CD4-positive, alpha-beta T cell treated with Interleukin-1 beta for 1 hour (primary cell): ENCODE results near the gene ZMIZ1.

ENCODE experiments used
- DNase-seq, 2 donors: peaks; one replicate each; pipeline ENCODE4 v3.0.0-alpha.2; 2020 to 2022

Gene ZMIZ1

GRCh38 chr10:79219322-79219957 is 150.7 kb downstream of the ZMIZ1 start:
- DNase-seq: no peak

DNA sequence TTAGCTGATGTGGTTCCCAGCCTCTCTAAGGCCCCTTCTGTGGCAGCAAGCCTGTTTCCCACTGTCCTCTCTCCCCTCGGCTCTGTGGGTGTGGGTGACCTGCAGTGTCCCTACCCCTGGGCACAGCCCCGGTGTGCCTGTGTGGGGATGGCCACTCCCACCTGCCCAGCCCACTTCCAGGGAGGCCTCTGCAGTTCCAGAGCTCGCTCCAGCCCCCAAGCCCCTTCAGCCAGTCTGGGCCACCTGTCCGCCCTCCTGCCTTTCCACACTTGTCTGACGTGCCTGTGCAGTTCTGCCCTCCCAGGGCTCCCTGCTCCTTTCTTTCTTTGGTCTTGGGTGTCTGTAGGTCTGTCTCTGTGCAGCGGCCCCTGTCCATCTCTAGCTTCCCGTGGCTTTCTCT is 151.5 kb downstream of the ZMIZ1 start:
- no peak for DNase-seq

GRCh38 chr10:79221110-79222051 is 152.6 kb downstream of the ZMIZ1 start:
- no peak for DNase-seq

DNA sequence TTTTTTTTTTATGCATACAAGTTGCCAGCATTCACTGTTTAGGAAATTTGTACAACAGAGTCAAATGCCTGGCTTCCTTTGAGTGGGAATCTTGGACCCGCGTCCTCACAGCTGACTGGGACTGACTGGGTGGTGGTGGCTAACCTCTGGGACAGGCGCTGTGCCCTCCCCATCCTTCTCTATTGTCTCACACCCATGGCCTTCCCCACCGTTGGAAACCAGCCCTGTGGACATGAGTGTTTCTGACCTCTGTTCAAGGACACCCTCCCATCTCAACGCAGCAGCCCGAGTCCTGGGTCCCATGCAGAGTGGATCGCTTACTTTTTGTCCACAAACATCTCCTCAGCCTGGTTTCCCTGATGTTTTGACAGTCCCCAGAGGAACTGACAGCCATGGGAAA is 153.4 kb downstream of the ZMIZ1 start:
- DNase-seq: no peak

DNA sequence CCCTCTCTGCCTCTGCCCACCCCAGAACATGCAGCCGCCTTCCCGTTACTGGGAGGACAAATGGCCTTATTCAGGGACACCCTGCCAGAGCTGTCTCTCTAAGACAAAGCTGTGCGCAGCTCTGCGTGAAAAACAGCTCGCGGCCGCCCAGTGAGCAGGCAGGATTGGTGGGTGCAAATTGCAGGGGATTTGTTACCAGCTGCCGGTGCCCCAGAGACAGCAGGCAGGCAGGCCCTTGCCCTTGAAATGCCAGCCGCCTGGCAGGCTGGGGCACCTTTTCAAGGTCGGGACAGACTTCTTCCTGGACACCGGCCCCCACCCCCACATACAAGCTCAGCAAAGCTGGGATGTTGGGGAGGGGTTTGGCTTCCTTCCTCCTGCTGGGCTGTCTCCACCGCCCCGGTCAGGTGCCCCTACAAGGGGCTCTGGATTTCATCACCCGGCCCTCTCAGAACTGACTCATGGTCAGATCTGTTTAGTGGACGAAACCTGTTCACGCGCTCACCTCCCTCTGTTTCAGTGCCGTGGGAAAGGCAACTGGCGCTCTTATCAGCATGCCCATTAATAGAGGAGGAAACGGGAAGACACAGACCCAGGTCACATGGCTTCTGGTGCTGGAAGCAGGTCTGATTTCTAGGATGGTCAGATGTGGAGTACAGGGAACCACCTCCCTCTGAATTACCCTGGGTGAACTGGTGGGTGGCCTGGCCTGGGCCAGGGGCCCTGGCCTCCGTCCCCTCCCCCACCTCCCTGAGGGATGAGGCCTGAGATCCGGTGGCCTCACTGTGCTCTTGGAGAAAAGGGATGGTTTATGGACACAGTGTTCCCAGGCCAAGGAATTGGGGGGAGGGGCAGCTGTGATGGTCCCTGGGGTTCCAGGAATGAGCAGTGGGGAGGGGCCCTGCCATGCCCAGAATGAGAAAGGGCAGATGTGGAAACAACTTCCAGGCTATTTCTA is 154.6 kb downstream of the ZMIZ1 start:
- no peak for DNase-seq

GRCh38 chr10:79224263-79224949 is 155.6 kb downstream of the ZMIZ1 start:
- no peak for DNase-seq

DNA sequence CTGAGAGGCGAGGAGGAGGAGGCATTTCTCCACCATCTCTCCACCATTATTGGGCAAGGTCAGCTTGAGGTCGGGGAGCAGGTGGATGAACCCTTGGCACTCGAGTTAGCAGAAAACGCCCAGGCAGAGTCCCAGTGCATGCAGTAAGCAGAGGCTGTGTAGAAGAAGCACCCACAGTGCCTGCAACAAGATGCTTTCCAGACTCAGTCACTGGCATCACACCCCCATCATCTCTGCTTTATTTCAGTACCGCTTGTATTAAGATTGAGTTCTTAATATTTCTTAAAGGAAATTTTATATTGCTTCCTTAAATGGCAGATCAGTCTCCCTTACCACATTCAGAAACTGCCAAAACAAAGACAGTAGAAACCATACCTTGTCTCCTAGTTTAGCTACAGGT is 156.2 kb downstream of the ZMIZ1 start:
- DNase-seq: no peak

DNA sequence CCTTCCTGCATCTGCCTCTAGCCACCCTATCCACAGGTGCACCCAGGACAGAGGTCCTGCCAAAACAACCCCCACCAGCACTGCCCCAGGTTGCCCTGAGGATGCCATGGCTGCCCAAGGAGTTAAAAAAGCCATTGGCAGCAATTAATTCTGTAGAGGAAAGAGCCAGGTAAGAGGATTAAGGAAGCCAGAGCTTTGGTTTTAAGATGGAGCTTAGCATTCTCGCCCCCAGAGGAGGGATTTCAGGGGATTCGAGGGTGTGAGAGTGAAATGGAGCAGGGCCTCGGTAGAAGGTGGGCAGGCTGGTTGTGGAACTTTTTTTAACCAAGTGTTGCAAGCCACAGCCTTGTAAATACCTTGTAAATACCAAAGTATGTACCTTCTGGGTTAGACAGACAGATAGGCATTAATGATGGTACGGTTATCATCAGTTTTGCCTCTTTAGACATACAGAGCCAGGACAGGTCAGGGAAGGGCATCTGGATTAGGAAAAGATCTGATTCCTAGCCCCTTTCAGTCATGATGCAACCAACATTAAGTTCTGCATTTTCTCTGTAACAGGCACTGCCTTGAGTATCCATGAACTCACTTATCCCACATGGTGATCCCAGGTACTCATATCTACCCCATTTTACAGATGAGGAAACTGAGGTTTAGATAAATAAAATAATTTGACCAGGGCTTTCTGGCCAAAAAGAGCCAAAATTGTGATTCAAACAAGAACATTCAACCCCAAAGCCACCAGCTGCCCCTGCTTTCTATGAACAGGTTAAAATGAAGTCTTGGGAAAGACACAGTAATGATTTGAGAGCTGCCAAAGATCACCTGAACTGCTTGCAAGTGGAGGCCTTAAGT is 157.9 kb downstream of the ZMIZ1 start:
- no peak for DNase-seq

DNA sequence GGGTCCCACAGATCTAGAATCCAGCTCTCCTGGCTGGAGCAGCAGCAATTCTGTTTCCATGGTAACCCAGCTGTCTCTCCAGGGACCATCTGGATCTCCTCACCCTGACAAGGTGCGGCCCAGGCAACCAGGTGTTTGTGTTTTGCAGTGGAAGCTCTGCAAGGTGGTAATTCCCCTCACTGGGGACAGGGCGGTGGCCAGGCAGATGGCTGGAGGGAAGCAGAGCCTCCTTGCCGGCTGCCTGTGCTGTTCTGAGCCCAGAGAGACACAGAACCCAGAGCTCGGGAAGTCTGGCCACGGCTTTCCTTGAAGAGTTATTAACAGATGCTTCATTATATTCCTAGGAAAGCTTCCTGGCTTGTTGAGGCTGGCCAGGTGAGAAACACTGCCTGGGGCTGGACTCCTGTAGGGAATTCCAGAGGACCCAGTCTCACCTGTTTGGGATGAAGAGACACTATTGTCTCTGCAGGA is 160.3 kb downstream of the ZMIZ1 start:
- no peak for DNase-seq

DNA sequence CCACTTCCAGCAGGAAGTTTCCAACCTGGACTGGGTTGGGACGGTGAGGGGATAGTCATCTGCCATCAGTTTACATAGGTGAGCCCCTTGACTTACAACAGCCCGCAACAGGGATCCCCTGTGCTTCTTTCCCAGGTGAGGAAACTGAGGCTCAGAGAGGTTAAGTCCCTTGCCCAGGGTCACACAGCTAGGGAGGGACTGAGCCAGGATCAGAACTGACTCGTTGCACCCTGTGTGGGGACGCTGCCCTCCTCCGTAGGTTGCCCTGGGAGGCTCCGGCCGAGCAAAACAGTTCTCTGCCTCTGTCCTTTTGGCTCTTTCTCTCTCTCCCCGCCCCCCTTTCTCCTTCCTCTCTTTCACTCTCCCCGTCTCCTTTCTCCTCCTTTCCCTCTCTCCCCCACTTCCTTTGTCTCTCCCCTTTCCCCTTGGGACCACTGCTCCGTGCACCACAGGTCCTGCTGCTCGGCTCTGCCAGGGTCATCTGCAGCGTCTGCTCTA is 161.1 kb downstream of the ZMIZ1 start:
- no peak for DNase-seq

- DNase-seq: no peak
These were observed 161.6 kb downstream of the ZMIZ1 start for GRCh38 chr10:79230328-79230830.

DNA sequence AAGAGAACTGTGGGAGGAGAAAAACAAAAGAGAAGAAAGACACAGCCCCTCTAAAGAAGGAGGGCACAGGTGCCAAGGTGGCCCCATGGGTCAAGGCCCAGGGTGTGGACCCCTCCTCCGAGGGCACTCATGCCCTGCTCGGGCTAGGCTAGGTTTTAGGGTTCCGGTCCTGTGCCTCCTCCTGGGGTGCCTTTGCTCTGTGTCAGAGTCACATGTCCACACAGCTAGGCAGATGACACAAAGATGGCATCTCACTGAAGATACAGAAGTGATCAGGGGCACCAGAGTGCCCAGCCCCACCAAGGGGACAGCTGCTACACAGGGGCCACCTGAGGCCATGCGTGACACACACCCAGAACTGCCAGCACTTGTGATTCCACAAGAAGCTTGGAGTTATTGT is 162.1 kb downstream of the ZMIZ1 start:
- no peak for DNase-seq

- DNase-seq: no peak
These were observed 163.1 kb downstream of the ZMIZ1 start for GRCh38 chr10:79231908-79232307.

DNA sequence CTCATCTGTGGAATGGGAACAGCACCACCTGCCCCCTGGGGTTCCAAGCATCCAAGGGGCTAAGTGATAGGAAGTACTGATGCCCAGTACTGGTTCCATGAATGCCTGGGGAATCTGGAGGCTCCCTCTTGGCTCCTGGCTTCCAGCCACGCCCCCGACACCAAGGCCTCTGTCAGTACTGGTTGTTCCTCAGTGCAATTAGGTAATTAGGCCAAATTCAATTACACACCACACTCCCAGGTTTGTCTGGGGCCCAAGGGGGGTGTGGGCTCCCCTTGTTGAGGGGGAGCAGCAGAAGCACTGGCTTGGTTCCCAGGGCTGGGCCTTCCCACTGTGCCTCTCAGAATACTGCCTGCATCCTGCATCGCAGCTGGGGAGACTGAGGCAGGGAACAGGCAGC is 164.1 kb downstream of the ZMIZ1 start:
- no peak for DNase-seq

- DNase-seq: no peak
These were observed 165.9 kb downstream of the ZMIZ1 start for GRCh38 chr10:79234391-79235315.

- DNase-seq: no peak
These were observed 167.1 kb downstream of the ZMIZ1 start for GRCh38 chr10:79235765-79236432.

GRCh38 chr10:79236433-79236765 is 167.6 kb downstream of the ZMIZ1 start:
- DNase-seq: no peak

DNA sequence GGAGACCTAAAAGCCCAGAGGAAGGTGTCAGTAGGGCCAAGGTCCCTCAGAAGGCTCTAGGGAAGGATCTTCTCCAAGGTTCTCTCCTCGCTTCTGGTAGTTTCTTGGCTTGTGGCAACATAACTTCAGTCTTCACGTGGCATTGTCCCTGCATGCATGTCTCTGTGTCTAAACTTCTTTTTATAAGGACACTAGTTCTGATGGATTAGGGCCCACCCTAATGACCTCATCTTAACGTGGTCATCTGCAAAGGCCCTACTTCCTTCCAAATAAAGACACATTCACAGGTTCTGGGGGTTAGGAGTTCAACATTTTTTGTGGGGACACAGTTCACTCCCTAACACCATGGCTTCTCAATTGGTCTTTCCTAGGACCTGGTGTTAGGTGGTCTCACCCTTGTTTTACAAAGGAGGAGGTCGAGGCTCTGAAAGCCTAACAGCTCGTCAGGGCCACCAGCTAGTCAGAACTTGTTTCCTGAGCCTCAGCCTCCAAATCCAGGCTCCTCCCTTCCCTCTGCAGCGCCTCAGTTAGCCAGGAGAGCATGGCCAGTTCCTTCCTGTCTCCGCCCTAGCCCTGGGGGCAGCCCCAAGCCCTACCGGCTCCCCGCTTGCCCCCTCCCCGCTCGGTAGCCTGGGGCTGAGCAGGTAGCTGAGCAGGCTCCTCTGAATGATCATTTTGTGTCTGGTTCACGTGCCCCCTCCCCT is 168.8 kb downstream of the ZMIZ1 start:
- no peak for DNase-seq

DNA sequence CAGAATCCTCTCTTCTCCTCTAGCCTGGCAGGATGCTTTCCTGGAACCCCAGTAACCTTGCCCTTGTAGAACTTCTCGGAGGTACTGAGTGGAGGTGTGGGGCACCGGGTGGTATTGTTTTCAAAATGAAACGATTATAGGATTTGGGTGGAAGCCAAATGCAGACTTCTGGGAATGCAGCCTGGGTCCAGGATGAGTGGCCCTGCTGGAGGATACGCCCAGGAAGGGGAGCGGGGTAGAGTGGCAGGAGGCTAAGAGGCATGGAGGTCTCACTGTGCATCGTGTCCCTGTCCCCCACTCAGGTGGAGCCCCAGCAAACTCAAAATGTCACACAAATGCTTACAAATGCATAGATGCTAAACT is 169.4 kb downstream of the ZMIZ1 start:
- no peak for DNase-seq
